RPMI8226 (cell line): Measurements from ENCODE around the gene SH3TC1.

Experiments
- DNase-seq: peaks from one replicate; pipeline ENCODE4 v3.0.0-alpha.2; 2015

SH3TC1 gene

GRCh38 chr4:8233672-8234484 is 34.8 kb downstream of the SH3TC1 start:
- no peak for DNase-seq

- DNase-seq, result no peak
Measured at GRCh38 chr4:8234715-8235114, 35.6 kb downstream of the SH3TC1 start.

DNA sequence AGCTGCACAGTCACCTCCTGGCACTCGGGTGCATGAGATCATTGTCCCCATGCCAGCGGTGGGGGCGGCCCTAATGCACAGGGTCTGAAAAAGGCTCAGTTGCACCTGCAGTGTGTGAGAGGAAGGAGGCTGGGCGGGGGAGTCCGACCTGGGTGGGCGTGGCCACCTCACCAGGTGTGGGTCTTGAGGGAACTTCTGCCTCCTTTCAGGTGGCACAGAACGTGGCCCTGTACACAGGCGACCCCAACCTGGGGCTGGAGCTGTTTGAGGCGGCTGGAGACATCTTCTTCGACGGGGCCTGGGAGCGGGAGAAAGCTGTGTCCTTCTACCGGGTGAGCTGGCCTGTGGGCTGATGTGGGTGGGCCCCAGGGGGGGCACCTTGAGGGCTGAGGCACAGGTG is 36.1 kb downstream of the SH3TC1 start:
- peak; percentile 89 for DNase-seq

GRCh38 chr4:8235686-8236085 is 36.6 kb downstream of the SH3TC1 start:
- DNase-seq, result no peak

DNA sequence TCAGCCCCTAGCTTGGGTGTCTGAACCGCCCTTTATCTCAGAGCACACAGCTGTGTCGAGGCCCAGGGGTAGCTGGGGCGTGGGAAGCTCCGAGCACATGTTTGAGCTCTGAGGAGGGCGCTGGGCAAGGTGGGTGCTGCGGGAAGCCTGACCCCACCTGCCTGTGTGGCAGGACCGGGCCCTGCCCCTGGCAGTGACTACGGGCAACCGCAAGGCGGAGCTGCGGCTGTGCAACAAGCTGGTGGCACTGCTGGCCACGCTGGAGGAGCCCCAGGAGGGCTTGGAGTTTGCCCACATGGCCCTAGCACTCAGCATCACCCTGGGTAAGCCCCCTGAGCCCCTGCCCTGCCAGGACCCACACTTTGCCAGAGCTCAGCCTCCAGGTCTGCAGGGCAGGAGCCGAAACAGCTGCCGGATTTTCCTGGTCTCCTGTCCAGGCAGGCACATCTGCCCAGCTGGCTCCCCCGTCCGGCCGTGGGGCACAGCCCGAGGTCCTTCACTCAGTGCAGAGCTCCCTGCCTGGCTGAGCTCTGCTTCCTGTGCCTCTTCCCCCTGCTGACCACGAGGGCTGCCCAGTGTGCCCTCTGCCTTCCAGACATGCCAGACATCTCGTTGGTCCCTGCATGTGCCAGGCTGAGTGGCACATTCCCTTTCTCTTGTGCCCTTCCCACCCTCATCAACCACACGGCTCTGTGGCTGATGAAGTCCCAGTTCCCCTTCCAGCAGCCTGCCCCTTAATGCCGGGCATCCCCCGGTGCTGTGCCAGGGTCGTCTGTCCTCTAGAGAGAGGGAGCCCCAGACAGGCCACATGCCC is 37.2 kb downstream of the SH3TC1 start:
- no peak for DNase-seq

DNA sequence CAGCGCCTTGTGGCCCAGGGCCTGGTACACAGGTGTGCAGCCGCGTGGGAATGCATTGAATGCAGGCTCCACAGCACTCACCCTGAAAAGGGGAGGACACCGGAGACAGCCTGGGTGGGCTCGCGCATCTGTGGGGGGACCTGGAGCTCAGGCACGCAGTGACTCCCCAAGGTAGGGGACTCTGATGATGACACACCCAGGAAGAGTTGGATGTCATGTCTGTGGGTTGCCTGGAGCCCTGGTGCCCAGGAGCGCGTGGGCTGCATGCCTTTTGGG is 37.8 kb downstream of the SH3TC1 start:
- DNase-seq, result peak; percentile 26

GRCh38 chr4:8237256-8237989 is 38.3 kb downstream of the SH3TC1 start:
- no peak for DNase-seq

- peak; percentile 89 for DNase-seq
Measured at GRCh38 chr4:8238036-8238511, 39.0 kb downstream of the SH3TC1 start.

GRCh38 chr4:8238515-8239053 is 39.5 kb downstream of the SH3TC1 start:
- peak; percentile 40 for DNase-seq

- DNase-seq, result no peak
Measured at GRCh38 chr4:8239226-8239625, 40.1 kb downstream of the SH3TC1 start.

- DNase-seq, result no peak
Measured at GRCh38 chr4:8239661-8240060, 40.6 kb downstream of the SH3TC1 start.

GRCh38 chr4:8240211-8241041 is 41.3 kb downstream of the SH3TC1 start:
- no peak for DNase-seq

DNA sequence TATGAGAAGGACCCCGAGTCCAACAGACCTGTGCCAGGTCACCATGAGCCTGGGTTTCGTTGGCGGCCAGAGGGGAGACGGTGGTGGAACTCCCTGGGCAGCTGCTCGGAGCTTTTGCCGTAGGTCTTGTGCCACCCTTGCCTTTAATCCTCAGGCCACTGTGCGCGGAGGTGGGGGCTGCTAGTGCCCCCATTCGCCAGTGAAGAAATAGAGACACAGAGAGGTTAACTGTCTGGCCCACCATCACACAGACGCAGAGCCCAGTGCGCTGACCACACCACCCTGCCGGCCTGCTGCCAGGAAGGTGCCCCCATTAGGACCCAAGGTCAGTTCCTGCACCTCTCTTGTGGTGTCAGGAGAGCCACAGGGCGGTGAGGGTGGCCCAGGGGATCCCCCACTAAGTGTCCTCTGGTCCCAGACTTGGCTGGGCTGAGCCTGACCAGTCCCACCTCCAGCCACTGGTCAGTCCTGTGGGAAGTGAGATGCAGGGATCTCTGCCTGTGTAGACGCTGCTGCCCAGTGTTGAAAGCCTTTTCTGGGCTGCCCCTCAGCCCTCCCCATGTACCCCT is 42.2 kb downstream of the SH3TC1 start:
- DNase-seq, result no peak

DNA sequence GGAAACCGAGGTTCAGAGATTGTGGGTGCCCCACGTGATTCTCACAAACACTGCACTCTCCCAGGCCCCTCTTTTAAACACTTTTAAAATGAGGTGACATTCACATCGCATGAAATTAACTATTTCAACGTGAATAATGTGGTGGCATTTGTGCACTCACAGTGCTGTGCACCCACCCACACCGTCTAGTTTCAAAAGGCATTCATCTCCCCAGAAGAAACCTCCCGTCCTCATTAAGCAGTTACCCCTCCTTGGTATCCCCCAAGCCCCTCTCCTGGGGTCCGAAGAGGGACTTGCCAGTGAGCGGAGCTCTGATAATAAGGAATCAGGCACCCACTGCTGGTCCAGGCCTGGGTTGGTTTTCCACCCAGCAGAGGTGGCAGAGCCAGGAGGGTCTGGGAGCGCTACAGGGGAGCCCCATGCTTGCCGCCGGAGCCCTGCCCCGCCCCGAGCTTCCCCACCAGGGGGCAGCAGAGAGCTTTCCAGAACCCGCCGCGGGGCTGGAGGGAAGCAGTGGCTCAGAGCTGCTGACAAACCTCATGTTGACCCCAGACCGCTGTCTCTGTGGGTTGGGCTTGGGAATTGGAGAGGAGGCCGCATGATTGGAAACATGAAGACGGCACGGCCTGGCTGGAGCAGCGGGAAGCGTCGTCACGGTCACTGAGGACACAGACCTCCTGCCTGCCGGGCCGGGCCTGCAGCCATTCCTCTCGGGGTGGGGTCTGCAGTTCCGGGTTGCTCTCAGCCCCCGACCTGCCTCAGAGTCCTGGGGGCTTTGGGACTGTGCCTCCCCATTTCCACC is 43.0 kb downstream of the SH3TC1 start:
- DNase-seq, result peak; percentile 69

DNA sequence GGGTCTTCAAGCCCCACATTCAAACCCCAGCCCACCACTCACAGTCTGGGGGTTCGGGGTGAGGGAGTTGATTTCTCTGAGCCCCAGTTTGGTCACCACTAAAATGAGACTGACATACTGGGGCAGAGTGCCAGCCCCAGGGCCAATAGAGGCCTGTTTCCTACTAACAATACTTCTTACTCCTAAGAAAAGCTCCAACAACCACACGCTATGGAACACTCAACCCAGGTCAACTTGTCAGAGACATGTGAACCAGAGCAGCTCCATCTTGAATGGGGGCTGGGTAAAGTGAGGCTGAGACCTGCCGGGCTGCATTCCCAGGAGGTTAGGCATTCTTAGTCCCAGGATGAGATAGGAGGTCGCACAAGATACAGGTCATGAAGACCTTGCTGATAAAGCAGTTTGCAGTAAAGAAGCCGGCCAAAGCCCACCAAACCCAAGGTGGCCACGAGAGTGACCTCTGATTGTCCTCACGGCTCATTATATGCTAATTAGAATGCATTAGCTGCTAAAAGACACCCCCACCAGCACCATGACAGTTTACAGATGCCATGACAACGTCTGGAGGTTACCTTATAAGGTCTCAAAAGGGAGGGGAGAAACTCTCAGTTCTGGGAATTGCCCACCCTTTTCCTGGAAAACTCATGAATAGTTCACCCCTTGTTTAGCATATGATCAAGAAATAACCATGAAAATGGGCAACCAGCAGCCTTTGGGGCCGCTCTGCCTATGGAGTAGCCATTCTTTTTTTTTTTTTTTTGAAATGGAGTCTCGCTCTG is 43.9 kb downstream of the SH3TC1 start:
- no peak for DNase-seq

DNA sequence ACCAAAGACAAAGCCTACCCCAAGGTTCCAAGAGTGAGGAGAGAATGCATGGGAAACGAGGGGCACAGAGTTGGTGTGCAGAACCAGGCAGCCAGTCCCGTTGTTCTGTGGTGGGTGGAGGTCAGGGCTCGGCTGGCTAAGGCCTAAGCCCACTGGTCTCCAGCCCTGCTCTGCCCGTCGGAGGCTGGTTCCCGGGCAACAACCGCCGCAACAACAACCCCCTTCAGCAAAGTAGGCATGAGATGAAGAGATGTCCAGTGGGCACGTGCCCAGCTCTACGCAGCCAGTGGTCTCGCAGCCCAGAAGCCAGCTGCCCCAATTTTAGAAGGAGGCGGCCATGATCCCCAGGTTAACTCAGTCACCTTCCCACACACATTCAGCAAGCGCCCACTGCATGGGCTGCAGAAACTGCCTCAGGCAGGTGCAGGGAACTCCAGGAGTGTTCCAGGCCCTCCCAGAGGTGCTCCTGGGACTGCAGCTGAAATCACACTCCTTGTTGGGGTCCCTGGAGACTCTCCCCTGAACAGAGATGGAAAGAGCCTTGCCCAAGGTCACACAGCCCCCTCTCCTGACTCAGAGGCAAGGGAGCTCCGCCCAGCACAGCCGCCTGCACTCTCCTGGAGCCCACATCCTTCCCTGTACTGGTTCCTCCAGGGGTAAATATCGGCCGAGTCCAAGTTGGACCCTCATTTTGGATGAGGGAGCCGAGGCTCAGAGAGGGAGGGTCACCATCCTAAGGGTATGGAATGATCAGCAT is 45.1 kb downstream of the SH3TC1 start:
- no peak for DNase-seq

- no peak for DNase-seq
Measured at GRCh38 chr4:8244931-8245460, 45.9 kb downstream of the SH3TC1 start.

GRCh38 chr4:8245884-8246833 is 47.1 kb downstream of the SH3TC1 start:
- DNase-seq, result no peak
